Caco-2 (cell line): ENCODE data around the gene ZDHHC3. TPM values are rescaled to one million over a fixed set of nuclear protein-coding genes. Genes with fewer than 3 reads are reported as not detected.

Experiments
- BruUV-seq: library from RNA; stranded (reverse); fragments of 400-500 nt; replicated peaks from 2 replicates; lab custom pipeline; 2021; lab: Mats Ljungman, UMichigan
- CTCF ChIA-PET: fragments of 300-600 bp; sonication (Branson Sonifier 250); formaldehyde crosslinking; loops from one replicate; lab custom pipeline; 2022; ENCODE audit warnings: antibody characterized with exemption; lab: Charles Lee
- POLR2A ChIA-PET: fragments of 300-600 bp; sonication (Branson Sonifier 250); formaldehyde crosslinking; loops from one replicate; lab custom pipeline; 2022; ENCODE audit warnings: antibody characterized with exemption; lab: Charles Lee
- DNase-seq, 2 experiments: peaks; one replicate each; pipeline versions ENCODE4 v3.0.0 to v3.0.0-alpha.2; 2020 to 2022
- H3K27me3 ChIP-seq: replicated peaks from 2 replicates; pipeline ENCODE4 v1.6.0; 2011; ENCODE audit warnings: low read length; ENCODE audit not compliant: control insufficient read depth, insufficient read depth
- H3K36me3 ChIP-seq: 2 replicates; pipeline ENCODE4 v1.5.1; 2011; ENCODE audit warnings: low read length; ENCODE audit not compliant: control insufficient read depth, insufficient read depth
- H3K4me1 ChIP-seq: fragments of 250-450 bp; sonication (Bioruptor Pico); 2 replicates; pipeline ENCODE4 v1.5.1; 2020; ENCODE audit warnings: mild to moderate bottlenecking
- H3K4me3 ChIP-seq: 2 replicates; pipeline ENCODE4 v1.5.1; 2011; ENCODE audit warnings: low read depth, mild to moderate bottlenecking, control low read depth, low read length
- H3K9me3 ChIP-seq: fragments of 250-450 bp; sonication (Bioruptor Pico); 2 replicates; pipeline ENCODE4 v1.5.1; 2020; ENCODE audit warnings: mild to moderate bottlenecking, moderate library complexity
- H3K27ac Mint-ChIP-seq: one replicate; pipeline ENCODE4 v1.8.0; 2022; ENCODE audit warnings: mixed read lengths; ENCODE audit not compliant: unreplicated experiment
- H3K27me3 Mint-ChIP-seq: one replicate; pipeline ENCODE4 v1.8.0; 2022; ENCODE audit warnings: mixed read lengths; ENCODE audit not compliant: insufficient read depth, unreplicated experiment
- H3K36me3 Mint-ChIP-seq: one replicate; pipeline ENCODE4 v1.8.0; 2022; ENCODE audit warnings: mild to moderate bottlenecking, mixed read lengths; ENCODE audit not compliant: insufficient read depth, unreplicated experiment
- H3K4me1 Mint-ChIP-seq: one replicate; pipeline ENCODE4 v1.8.0; 2022; ENCODE audit warnings: low read depth, mixed read lengths; ENCODE audit not compliant: unreplicated experiment
- H3K4me3 Mint-ChIP-seq: one replicate; pipeline ENCODE4 v1.8.0; 2022; ENCODE audit warnings: mild to moderate bottlenecking, moderate library complexity, mixed read lengths; ENCODE audit not compliant: unreplicated experiment
- H3K9me3 Mint-ChIP-seq: one replicate; pipeline ENCODE4 v1.8.0; 2022; ENCODE audit warnings: mixed read lengths; ENCODE audit not compliant: unreplicated experiment
- intact Hi-C: fragments of 100-400 bp; cut with micrococcal nuclease; formaldehyde crosslinking; loops from one replicate; pipeline ENCODE4 v1.10.0; 2022; ENCODE audit not compliant: unreplicated experiment
- total RNA-seq: library from RNA; stranded (reverse); gene quantifications from 2 replicates; pipeline ENCODE4 v1.2.3, GENCODE V29; 2022
- TF ChIP-seq, protein P1 (sequence below), 2 experiments: fragments of 200-600 bp in 1 of 2; IDR thresholded peaks; 1 replicate in 1 of 2; 2 replicates in 1 of 2; pipeline versions ENCODE4 v1.5.1 to v1.8.0; 2011 to 2022; ENCODE audit warnings: antibody characterized with exemption in 1 of 2, control low read depth in 1 of 2, inconsistent platforms in 1 of 2, low read depth in 1 of 2, low read length in 1 of 2, mild to moderate bottlenecking in 1 of 2, moderate library complexity in 1 of 2; ENCODE audit not compliant: insufficient read depth in 1 of 2, severe bottlenecking in 1 of 2, unreplicated experiment in 1 of 2

ZDHHC3 gene
- total RNA-seq, 1 experiment from 2014 or later = 71.3 TPM

GRCh38 chr3:44923632-44924456 lies 52.1 kb downstream of the ZDHHC3 start:
- Histone ChIP-seq H3K9me3 (no peaks in the 10 kb centered on the region), H3K4me1 (no peaks in the 10 kb centered on the region), H3K4me3 (no peak overlapping the region), H3K27me3 (no peaks in the 10 kb centered on the region), H3K36me3 (no peaks in the 10 kb centered on the region; the same call in 1 of the 2 replicates)
- Mint-ChIP-seq H3K4me3 (no peak overlapping the region), H3K27ac (no peak overlapping the region), H3K4me1 (no peaks in the 10 kb centered on the region), H3K9me3 (no peaks in the 10 kb centered on the region), H3K36me3 (peaks cover 9% of the 10 kb centered on the region), H3K27me3 (no peaks in the 10 kb centered on the region)
- POLR2A ChIA-PET = no interaction called here
- CTCF ChIA-PET = no interaction called here
- no TSS peak for BruUV-seq
- intact Hi-C loops = no loop called here
- DNase-seq = no peak
- TF ChIP-seq, protein P1, sequence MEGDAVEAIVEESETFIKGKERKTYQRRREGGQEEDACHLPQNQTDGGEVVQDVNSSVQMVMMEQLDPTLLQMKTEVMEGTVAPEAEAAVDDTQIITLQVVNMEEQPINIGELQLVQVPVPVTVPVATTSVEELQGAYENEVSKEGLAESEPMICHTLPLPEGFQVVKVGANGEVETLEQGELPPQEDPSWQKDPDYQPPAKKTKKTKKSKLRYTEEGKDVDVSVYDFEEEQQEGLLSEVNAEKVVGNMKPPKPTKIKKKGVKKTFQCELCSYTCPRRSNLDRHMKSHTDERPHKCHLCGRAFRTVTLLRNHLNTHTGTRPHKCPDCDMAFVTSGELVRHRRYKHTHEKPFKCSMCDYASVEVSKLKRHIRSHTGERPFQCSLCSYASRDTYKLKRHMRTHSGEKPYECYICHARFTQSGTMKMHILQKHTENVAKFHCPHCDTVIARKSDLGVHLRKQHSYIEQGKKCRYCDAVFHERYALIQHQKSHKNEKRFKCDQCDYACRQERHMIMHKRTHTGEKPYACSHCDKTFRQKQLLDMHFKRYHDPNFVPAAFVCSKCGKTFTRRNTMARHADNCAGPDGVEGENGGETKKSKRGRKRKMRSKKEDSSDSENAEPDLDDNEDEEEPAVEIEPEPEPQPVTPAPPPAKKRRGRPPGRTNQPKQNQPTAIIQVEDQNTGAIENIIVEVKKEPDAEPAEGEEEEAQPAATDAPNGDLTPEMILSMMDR (IDR thresholded peaks at IDR 0.05; ENCODE audit: insufficient read depth in 1 of 2, low read depth in 1 of 2, low read length in 1 of 2, severe bottlenecking in 1 of 2, unreplicated experiment in 1 of 2) = no peak

- H3K4me3 Mint-ChIP-seq = no peak overlapping the region
- Histone ChIP-seq H3K36me3 (no peaks in the 10 kb centered on the region), H3K27me3 (no peaks in the 10 kb centered on the region), H3K4me1 (no peaks in the 10 kb centered on the region), H3K4me3 (no peak overlapping the region), H3K9me3 (no peaks in the 10 kb centered on the region)
- H3K27ac Mint-ChIP-seq = no peak overlapping the region
- no peaks in the 10 kb centered on the region for H3K4me1 Mint-ChIP-seq
- TF ChIP-seq, protein P1 (IDR thresholded peaks at IDR 0.05; ENCODE audit: insufficient read depth in 1 of 2, low read depth in 1 of 2, low read length in 1 of 2, severe bottlenecking in 1 of 2, unreplicated experiment in 1 of 2) = no peak
- ChIA-PET POLR2A (no interaction called here), CTCF (no interaction called here)
- no peak for DNase-seq
- no peaks in the 10 kb centered on the region for H3K9me3 Mint-ChIP-seq
- H3K27me3 Mint-ChIP-seq = no peaks in the 10 kb centered on the region
- BruUV-seq = no TSS peak
- H3K36me3 Mint-ChIP-seq = peaks cover 10% of the 10 kb centered on the region
- intact Hi-C loops = no loop called here
Observed at GRCh38 chr3:44920081-44920480, 55.9 kb downstream of the ZDHHC3 start.

DNA sequence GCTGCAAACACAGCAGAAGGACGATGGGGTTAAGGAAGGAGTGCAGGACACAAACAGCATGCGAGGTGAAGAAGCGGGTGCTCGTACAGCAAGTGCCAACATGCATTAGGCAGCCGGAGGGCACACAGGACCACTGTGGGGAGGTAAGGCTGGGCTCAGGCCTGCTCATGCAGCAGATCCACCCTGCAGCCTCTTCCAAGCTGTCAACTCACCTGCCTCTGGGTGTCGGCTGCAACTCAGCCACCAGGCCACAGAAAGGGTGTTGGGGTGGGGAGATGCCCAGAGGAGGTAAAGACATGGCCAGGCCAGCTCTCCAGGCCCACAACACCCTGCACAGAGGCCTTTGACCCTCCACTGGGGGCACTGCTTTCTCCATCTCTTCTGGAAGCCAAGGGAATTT lies 57.4 kb downstream of the ZDHHC3 start:
- no peak for DNase-seq
- Mint-ChIP-seq H3K9me3 (no peaks in the 10 kb centered on the region), H3K27ac (no peak overlapping the region), H3K4me1 (no peaks in the 10 kb centered on the region), H3K36me3 (peaks cover 10% of the 10 kb centered on the region), H3K4me3 (no peak overlapping the region), H3K27me3 (no peaks in the 10 kb centered on the region)
- no peaks in the 10 kb centered on the region for H3K27me3 ChIP-seq
- ChIA-PET CTCF (no interaction called here), POLR2A (no interaction called here)
- no peaks in the 10 kb centered on the region for H3K36me3 ChIP-seq
- TF ChIP-seq, protein P1 (IDR thresholded peaks at IDR 0.05; ENCODE audit: insufficient read depth in 1 of 2, low read depth in 1 of 2, low read length in 1 of 2, severe bottlenecking in 1 of 2, unreplicated experiment in 1 of 2) = no peak
- no peak overlapping the region for H3K4me3 ChIP-seq
- BruUV-seq = no TSS peak
- intact Hi-C loops = no loop called here
- H3K9me3 ChIP-seq = no peaks in the 10 kb centered on the region
- H3K4me1 ChIP-seq = no peaks in the 10 kb centered on the region
